HepG2 (cell line): Measurements from ENCODE around the gene FBXW12. TPM values are rescaled to one million over a fixed set of nuclear protein-coding genes. Genes with fewer than 3 reads are reported as not detected.

ENCODE experiments used
- ATAC-seq: fragments of 200-7000 bp; cut with Tn5 transposase; 3 replicates; pipeline ENCODE4 v1.9.1; 2020; ENCODE audit warnings: mild to moderate bottlenecking, moderate library complexity
- BruUV-seq: library from RNA; stranded (reverse); fragments of 400-500 nt; replicated peaks from 2 replicates; lab custom pipeline; 2021; lab: Mats Ljungman, UMichigan
- CTCF ChIA-PET: fragments of 300-600 bp; formaldehyde crosslinking; extraction: SDS; loops from one replicate; lab custom pipeline; 2021; ENCODE audit warnings: low total read pairs, inconsistent platforms, low intra/inter-chr PET ratio; lab: Yijun Ruan, JAX
- POLR2A ChIA-PET: fragments of 350-600 bp; sonication (Branson Sonifier 250); formaldehyde crosslinking; loops from one replicate; lab custom pipeline; 2020; ENCODE audit warnings: antibody characterized with exemption, inconsistent platforms; lab: Yijun Ruan, JAX
- DNase-seq: peaks from one replicate; pipeline ENCODE4 v3.0.0-alpha.2; 2015; ENCODE audit warnings: low spot score
- FAIRE-seq: peaks from 3 replicates; lab custom pipeline; 2011; peaks lifted over from hg19 to GRCh38; lab: Jason Lieb, UNC
- H2AFZ ChIP-seq: one replicate; pipeline ENCODE4 v1.6.1; 2011; ENCODE audit warnings: low read length, inconsistent platforms
- H3K27ac ChIP-seq: fragments of 300-600 bp; 3 replicates; pipeline ENCODE4 v1.8.0; 2011; ENCODE audit warnings: mixed run types, mild to moderate bottlenecking, mixed read lengths, low read length, inconsistent platforms; ENCODE audit not compliant: insufficient read depth; ENCODE audit errors: extremely low read length
- H3K27me3 ChIP-seq, 2 experiments: fragments of 200-600 bp in 1 of 2; 2 replicates in 1 of 2; 3 replicates in 1 of 2; pipeline versions ENCODE4 v1.6.0 to v1.8.0; 2011; ENCODE audit warnings: low read length in 2 of 2, mild to moderate bottlenecking in 2 of 2, moderate library complexity in 2 of 2, inconsistent platforms in 1 of 2; ENCODE audit not compliant: insufficient read depth in 2 of 2, control insufficient read depth in 1 of 2
- H3K36me3 ChIP-seq, 2 experiments: fragments of 200-600 bp in 1 of 2; replicated peaks in 1 of 2; 2 replicates in 1 of 2; 3 replicates in 1 of 2; pipeline versions ENCODE4 v1.5.1 to v1.8.0; 2011; ENCODE audit warnings: low read length in 2 of 2, inconsistent platforms in 1 of 2; ENCODE audit not compliant: insufficient read depth in 2 of 2, control insufficient read depth in 1 of 2
- H3K4me1 ChIP-seq: 2 replicates; pipeline ENCODE4 v1.5.1; 2012; ENCODE audit warnings: low read length, inconsistent platforms; ENCODE audit not compliant: insufficient read depth
- H3K4me2 ChIP-seq: 2 replicates; pipeline ENCODE4 v1.6.0; 2011; ENCODE audit warnings: low read depth, low read length, inconsistent platforms
- H3K4me3 ChIP-seq, 3 experiments: fragments of 200-600 bp in 1 of 3; sonication (generic), shearing (Covaris generic) in 1 of 3; replicated peaks in 1 of 3; 2 replicates each; pipeline ENCODE4 v1.5.1; 2011 to 2016; ENCODE audit warnings: low read length in 3 of 3, inconsistent platforms in 2 of 3, low read depth in 2 of 3, mild to moderate bottlenecking in 2 of 3, control low read depth in 1 of 3, mixed read lengths in 1 of 3; ENCODE audit not compliant: insufficient read depth in 1 of 3
- H3K79me2 ChIP-seq: one replicate; pipeline ENCODE4 v1.6.1; 2011; ENCODE audit warnings: low read length, inconsistent platforms; ENCODE audit not compliant: insufficient read depth
- H3K9ac ChIP-seq: 2 replicates; pipeline ENCODE4 v1.6.0; 2011; ENCODE audit warnings: mild to moderate bottlenecking, low read depth, low read length, inconsistent platforms; ENCODE audit not compliant: insufficient read depth
- H3K9me3 ChIP-seq: 2 replicates; pipeline ENCODE4 v1.5.1; 2012; ENCODE audit warnings: mild to moderate bottlenecking, low read length
- H4K20me1 ChIP-seq: 2 replicates; pipeline ENCODE4 v1.6.0; 2011; ENCODE audit warnings: inconsistent platforms, mild to moderate bottlenecking, low read length, moderate library complexity; ENCODE audit not compliant: insufficient read depth
- MYPOP ChIP-seq: sonication (generic); formaldehyde crosslinking; IDR thresholded peaks from 2 replicates; pipeline ENCODE4 v1.8.1; 2023; ENCODE audit warnings: mild to moderate bottlenecking, moderate library complexity, missing genetic modification reagents
- RERE ChIP-seq: IDR thresholded peaks from 2 replicates; pipeline ENCODE4 v1.6.1; 2016; ENCODE audit warnings: low read depth, missing genetic modification reagents, missing compliant biosample characterization
- SMARCC2 ChIP-seq: fragments of 450-650 bp; IDR thresholded peaks from 2 replicates; pipeline ENCODE4 v1.6.1; 2017; ENCODE audit warnings: antibody characterized with exemption, mild to moderate bottlenecking
- TCF7L2 ChIP-seq: IDR thresholded peaks from 2 replicates; pipeline ENCODE4 v1.6.1; 2011; ENCODE audit warnings: mild to moderate bottlenecking, low read depth, low read length, moderate library complexity
- ZNF180 ChIP-seq: sonication (generic); formaldehyde crosslinking; IDR thresholded peaks from 2 replicates; pipeline ENCODE4 v1.4.0; 2020; ENCODE audit warnings: low read depth, missing genetic modification reagents, borderline replicate concordance
- ZNF501 ChIP-seq: sonication (generic); formaldehyde crosslinking; IDR thresholded peaks from 2 replicates; pipeline ENCODE4 v1.5.1; 2020; ENCODE audit warnings: mild to moderate bottlenecking, moderate library complexity, missing genetic modification reagents
- WGBS: methylation state at CpG from one replicate; pipeline ENCODE4 v1.1.6; 2017; ENCODE audit warnings: low lambda C conversion rate; 5-methylcytosine and 5-hydroxymethylcytosine counted together
- in situ Hi-C: cut with HindIII; loops from 2 replicates; pipeline ENCODE4 v1.10.0; 2017; ENCODE audit warnings: low pct_unique_long_range_greater_than_20kb; ENCODE audit not compliant: extremely low pct_ligation_motif_present
- intact Hi-C: fragments of 100-400 bp; cut with micrococcal nuclease; formaldehyde crosslinking; loops from one replicate; pipeline ENCODE4 v1.10.0; 2022; ENCODE audit not compliant: unreplicated experiment
- polyA plus RNA-seq, 8 experiments: library from polyadenylated mRNA; depleted of rRNA in 3 of 8; stranded (reverse) in 7 of 8; unstranded in 1 of 8; fragments of >200 nt; fragmentation: Illumina TruSeq in 4 of 8; extraction: Trizol in 4 of 8; gene quantifications; 2 replicates each; pipeline versions ENCODE4 v1.2.1 to v1.2.3, GENCODE V29; 2011 to 2016; ENCODE audit warnings: low read depth in 4 of 8, missing spikeins in 1 of 8, mixed read lengths in 1 of 8; ENCODE audit not compliant: insufficient read depth in 1 of 8
- total RNA-seq, 5 experiments: library from RNA; depleted of rRNA; stranded (reverse); fragments of >200 nt; fragmentation: Illumina TruSeq; extraction: Trizol; gene quantifications; 2 replicates each; pipeline ENCODE4 v1.2.3, GENCODE V29; 2016; ENCODE audit warnings: low read depth in 1 of 5

FBXW12 gene
- total and polyA plus RNA-seq, 2 of the 13 experiments (the other 11 are each of a cell fraction or from before 2014, with no cell fraction given) = not detected

GRCh38 chr3:48416091-48416505 lies 44.1 kb downstream of the FBXW12 start (continued):
- TF ChIP-seq RERE (CRISPR knock-in tag) (no peak), SMARCC2 (no peak), TCF7L2 (no peak)

- peaks cover 81 to 99% of the 10 kb centered on the region in 2 experiments for H3K36me3 ChIP-seq
- no peak overlapping the region for H3K27ac ChIP-seq
- WGBS = 97% methylated on average over 4 of the region's 4 CpGs
- H3K4me2 ChIP-seq = no peak overlapping the region
- intact Hi-C loops = no loop called here
- H3K9ac ChIP-seq = no peak overlapping the region
- TF ChIP-seq ZNF501 (CRISPR knock-in tag) = no peak
- TF ChIP-seq MYPOP (CRISPR knock-in tag) = no peak
- no peak for TF ChIP-seq ZNF180 (CRISPR knock-in tag)
- TF ChIP-seq, all 625 proteins: peak for 0
- no peak for DNase-seq
- peaks cover 3% of the 10 kb centered on the region for H3K79me2 ChIP-seq
- H3K27me3 ChIP-seq = no peaks in the 10 kb centered on the region
- no peak overlapping the region for H2AFZ ChIP-seq
- no peaks in the 10 kb centered on the region for H3K4me1 ChIP-seq
- no peak overlapping the region for H3K4me3 ChIP-seq
- ATAC-seq = no peak
- ChIA-PET POLR2A (interaction anchor here (11.1 kb wide), 1 partner anchor 14 kb away, joined by 130 read pairs; the partner anchor contains the start of gene PLXNB1), CTCF (interaction anchor here (0.9 to 4.1 kb wide), 2 partner anchors 18 to 19 kb away, joined by 3 to 25 read pairs; no protein-coding TSS in a partner anchor)
- TSS peak; percentile 13 for BruUV-seq
- in situ Hi-C loops = no loop called here
- no peak for FAIRE-seq
- H4K20me1 ChIP-seq = peaks cover 25% of the 10 kb centered on the region; the same call in 1 of the 2 replicates
- no peaks in the 10 kb centered on the region for H3K9me3 ChIP-seq
Observed at GRCh38 chr3:48416546-48416945, 44.5 kb downstream of the FBXW12 start.
